ENCODE data around the gene PRKCE. TPM values are rescaled to one million over a fixed set of nuclear protein-coding genes. Genes with fewer than 3 reads are reported as not detected.

Gene PRKCE
- total and polyA plus RNA-seq, 7 donors, result 3.0 to 21.9 (median 15.8) TPM

DNA sequence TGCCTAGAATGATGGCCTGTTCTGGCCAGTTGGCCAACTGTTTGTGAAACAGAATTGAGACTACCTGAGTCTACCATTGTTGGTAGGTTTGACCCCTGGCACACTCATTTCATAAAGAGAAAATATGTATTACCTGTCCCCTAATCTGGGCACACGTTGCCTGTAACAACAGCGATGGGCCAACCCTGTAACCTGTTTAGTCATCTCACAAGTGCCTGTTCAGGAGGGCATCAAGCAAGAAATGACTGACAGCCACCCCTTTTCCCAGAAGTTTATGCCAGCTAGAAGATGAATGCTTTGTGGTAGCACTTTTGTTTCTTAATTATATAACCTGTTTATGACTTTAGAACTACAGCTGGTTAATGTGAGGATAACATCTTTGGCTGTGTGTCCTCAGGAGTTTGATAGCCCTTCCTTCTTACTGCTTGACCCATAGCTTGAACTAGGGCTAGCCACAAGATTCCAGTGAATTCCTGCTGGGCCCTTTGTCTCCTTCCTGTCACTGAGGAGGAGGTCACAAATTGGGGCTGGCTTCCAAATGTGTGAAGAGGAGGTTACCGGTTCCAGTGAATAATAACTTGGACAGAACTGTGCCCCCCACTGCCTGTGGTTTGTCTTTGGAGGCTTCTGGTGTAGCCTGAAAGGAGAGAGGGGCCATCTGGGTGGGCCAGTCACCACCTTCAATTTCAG lies 371.8 kb downstream of the PRKCE start:
- Histone ChIP-seq H3K27me3 (no peaks in the 10 kb centered on the region), H3K4me3 (no peak overlapping the region), H3K4me1 (no peaks in the 10 kb centered on the region), H3K9me3 (no peaks in the 10 kb centered on the region), H3K27ac (no peak overlapping the region), H3K36me3 (peaks cover 0 to 5% (median 2%) of the 10 kb centered on the region in 4 donors)
- no peak for DNase-seq
- intact Hi-C loops (cut with DNase I), result no loop called here
- TF ChIP-seq CTCF (IDR thresholded peaks at IDR 0.05) (no peak), EP300 (IDR thresholded peaks at IDR 0.05) (no peak), POLR2A (IDR thresholded peaks at IDR 0.05) (no peak), POLR2AphosphoS5 (IDR thresholded peaks at IDR 0.05) (no peak)
- WGBS, 2 donors, result 84 to 92% methylated on average over 3 of the region's 3 CpGs

GRCh38 chr2:46024146-46024779 lies 372.8 kb downstream of the PRKCE start:
- TF ChIP-seq POLR2A (IDR thresholded peaks at IDR 0.05) (no peak), EP300 (IDR thresholded peaks at IDR 0.05) (no peak), POLR2AphosphoS5 (IDR thresholded peaks at IDR 0.05) (no peak)
- H3K27ac ChIP-seq, result no peak overlapping the region
- WGBS, 2 donors, result 93 to 94% methylated on average over 5 of the region's 5 CpGs
- no peaks in the 10 kb centered on the region for H3K9me3 ChIP-seq
- intact Hi-C loops (cut with DNase I), result no loop called here
- peaks cover 0 to 3% (median 1%) of the 10 kb centered on the region in 4 donors for H3K4me1 ChIP-seq
- H3K4me3 ChIP-seq, result no peak overlapping the region
- no peak for DNase-seq
- no peaks in the 10 kb centered on the region for H3K27me3 ChIP-seq
- peaks cover 0 to 5% (median 2%) of the 10 kb centered on the region in 4 donors for H3K36me3 ChIP-seq

DNA sequence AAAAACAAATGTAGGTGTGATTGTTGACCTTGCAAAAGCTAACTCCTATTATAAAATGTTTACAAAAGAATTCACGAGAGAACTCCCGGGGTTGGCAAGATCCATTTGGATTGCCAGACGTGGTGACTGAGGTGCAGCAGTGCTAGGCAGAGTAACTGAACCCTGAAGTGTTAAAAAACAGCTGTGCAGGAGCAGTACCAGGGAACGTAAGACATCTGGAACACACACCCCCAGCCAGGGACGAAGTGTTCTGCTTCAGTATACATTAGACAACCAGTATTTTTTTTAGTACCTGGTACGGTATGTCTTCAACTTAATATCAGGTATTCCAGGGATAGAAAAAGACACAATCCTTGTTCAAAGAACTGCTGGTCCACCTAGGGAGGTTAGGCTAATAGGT lies 373.6 kb downstream of the PRKCE start:
- TF ChIP-seq POLR2AphosphoS5 (IDR thresholded peaks at IDR 0.05), result no peak
- TF ChIP-seq EP300 (IDR thresholded peaks at IDR 0.05), result no peak
- no peak for TF ChIP-seq POLR2A (IDR thresholded peaks at IDR 0.05)
- TF ChIP-seq CTCF (IDR thresholded peaks at IDR 0.05), result no peak
- no peaks in the 10 kb centered on the region for H3K9me3 ChIP-seq
- WGBS, 2 donors, result 33 to 52% methylated on average over 6 of the region's 6 CpGs
- H3K27ac ChIP-seq, result no peak overlapping the region
- no peak overlapping the region for H3K4me3 ChIP-seq
- DNase-seq, result no peak
- H3K27me3 ChIP-seq, result no peaks in the 10 kb centered on the region
- peaks cover 0 to 5% (median 2%) of the 10 kb centered on the region in 4 donors for H3K36me3 ChIP-seq
- H3K4me1 ChIP-seq, result peaks cover 0 to 11% (median 5%) of the 10 kb centered on the region in 4 donors
- intact Hi-C loops (cut with DNase I), result no loop called here

DNA sequence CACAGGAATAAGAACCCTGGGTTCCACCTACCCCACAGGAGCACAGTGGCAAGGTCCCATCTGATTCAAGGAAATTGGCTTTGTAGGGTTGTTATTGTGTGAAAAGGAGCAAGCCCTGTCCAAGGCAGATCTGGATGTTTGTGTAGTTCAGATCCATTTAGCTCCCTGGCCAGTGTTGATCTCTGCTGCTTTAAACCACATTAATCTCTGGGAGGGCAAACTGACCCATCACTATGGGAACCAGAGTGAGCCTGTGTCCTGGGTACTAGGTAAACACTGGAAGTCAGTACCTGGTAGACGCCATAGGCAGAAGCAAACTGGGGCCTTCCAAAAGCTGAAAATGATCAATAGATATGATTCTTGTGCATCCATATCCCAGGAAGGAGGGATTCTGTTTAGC lies 374.2 kb downstream of the PRKCE start:
- Histone ChIP-seq H3K36me3 (peaks cover 0 to 5% (median 2%) of the 10 kb centered on the region in 4 donors), H3K27ac (no peak overlapping the region), H3K27me3 (no peaks in the 10 kb centered on the region), H3K4me3 (no peak overlapping the region), H3K4me1 (peaks cover 0 to 14% (median 5%) of the 10 kb centered on the region in 4 donors), H3K9me3 (no peaks in the 10 kb centered on the region)
- whole genome bisulfite sequencing, 2 donors, result 95 to 96% methylated on average over 1 of the region's 1 CpG
- no peak for TF ChIP-seq POLR2AphosphoS5 (IDR thresholded peaks at IDR 0.05)
- TF ChIP-seq POLR2A (IDR thresholded peaks at IDR 0.05), result no peak
- no peak for TF ChIP-seq CTCF (IDR thresholded peaks at IDR 0.05)
- no peak for TF ChIP-seq EP300 (IDR thresholded peaks at IDR 0.05)
- DNase-seq, result no peak
- intact Hi-C loops (cut with DNase I), result no loop called here

DNA sequence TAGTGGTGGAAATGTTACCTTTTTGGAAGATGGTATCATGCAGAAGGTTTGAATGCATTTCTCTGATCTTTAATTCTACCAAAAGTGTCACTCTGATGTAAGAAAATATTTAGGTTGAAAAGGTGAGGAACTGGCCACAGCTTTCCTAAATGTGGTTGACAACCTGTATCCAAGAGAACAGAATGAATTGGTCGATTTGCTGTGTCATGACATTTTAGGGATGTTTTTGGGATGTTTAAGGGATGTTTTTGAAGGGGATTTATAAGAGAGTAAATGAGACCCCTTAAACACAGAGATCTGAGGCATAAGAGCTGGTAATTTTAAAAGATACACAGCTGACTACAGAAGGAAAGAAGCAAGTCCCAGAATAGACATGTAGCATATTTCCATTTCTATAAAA lies 375.0 kb downstream of the PRKCE start:
- Histone ChIP-seq H3K4me1 (peaks cover 0 to 19% (median 10%) of the 10 kb centered on the region in 4 donors), H3K36me3 (peaks cover 0 to 5% (median 2%) of the 10 kb centered on the region in 4 donors), H3K9me3 (no peaks in the 10 kb centered on the region), H3K4me3 (no peak overlapping the region), H3K27me3 (no peaks in the 10 kb centered on the region), H3K27ac (no peak overlapping the region)
- intact Hi-C loops (cut with DNase I), result no loop called here
- 85 to 89% methylated on average over 1 of the region's 1 CpG for WGBS, 2 donors
- no peak for TF ChIP-seq POLR2AphosphoS5 (IDR thresholded peaks at IDR 0.05)
- no peak for TF ChIP-seq CTCF (IDR thresholded peaks at IDR 0.05)
- no peak for TF ChIP-seq POLR2A (IDR thresholded peaks at IDR 0.05)
- no peak for TF ChIP-seq EP300 (IDR thresholded peaks at IDR 0.05)
- DNase-seq, result no peak

Data from sigmoid colon (tissue), 7 donors.